MCF 10A (cell line): ENCODE measurements around the gene PROX2. TPM values are rescaled to one million over a fixed set of nuclear protein-coding genes. Genes with fewer than 3 reads are reported as not detected.

Source experiments
- BruUV-seq: library from RNA; stranded (reverse); fragments of 400-500 nt; replicated peaks from 2 replicates; lab custom pipeline; 2021; lab: Mats Ljungman, UMichigan
- CTCF ChIA-PET: fragments of 300-600 bp; sonication (Branson Sonifier 250); formaldehyde crosslinking; extraction: SDS; loops from one replicate; lab custom pipeline; 2021; ENCODE audit warnings: antibody characterized with exemption, inconsistent platforms; lab: Yijun Ruan, JAX
- POLR2A ChIA-PET: fragments of 300-600, 350-650 bp; sonication (Branson Sonifier 250); formaldehyde crosslinking; extraction: SDS; loops from one replicate; lab custom pipeline; 2020; ENCODE audit warnings: antibody characterized with exemption, inconsistent platforms; lab: Yijun Ruan, JAX
- DNase-seq: peaks from one replicate; pipeline ENCODE4 v3.0.0-alpha.2; 2018; ENCODE audit not compliant: unreplicated experiment
- H3K27ac Mint-ChIP-seq: one replicate; pipeline ENCODE4 v1.8.0; 2022; ENCODE audit warnings: mild to moderate bottlenecking, low read depth, mixed read lengths; ENCODE audit not compliant: unreplicated experiment
- H3K27me3 Mint-ChIP-seq: one replicate; pipeline ENCODE4 v1.8.0; 2022; ENCODE audit warnings: mixed read lengths; ENCODE audit not compliant: insufficient read depth, unreplicated experiment
- H3K36me3 Mint-ChIP-seq: one replicate; pipeline ENCODE4 v1.8.0; 2022; ENCODE audit warnings: mild to moderate bottlenecking, moderate library complexity, mixed read lengths; ENCODE audit not compliant: insufficient read depth, unreplicated experiment
- H3K4me1 Mint-ChIP-seq: one replicate; pipeline ENCODE4 v1.8.0; 2022; ENCODE audit warnings: mixed read lengths; ENCODE audit not compliant: insufficient read depth, unreplicated experiment
- H3K4me3 Mint-ChIP-seq: one replicate; pipeline ENCODE4 v1.8.0; 2022; ENCODE audit warnings: mild to moderate bottlenecking, moderate library complexity, mixed read lengths; ENCODE audit not compliant: unreplicated experiment
- H3K9me3 Mint-ChIP-seq: one replicate; pipeline ENCODE4 v1.8.0; 2022; ENCODE audit warnings: mixed read lengths; ENCODE audit not compliant: unreplicated experiment
- intact Hi-C: fragments of 100-400 bp; cut with micrococcal nuclease; formaldehyde crosslinking; loops from 2 replicates; pipeline ENCODE4 v1.14.1; 2022
- total RNA-seq: library from RNA; stranded (reverse); gene quantifications from 2 replicates; pipeline ENCODE4 v1.2.3, GENCODE V29; 2022
- TF ChIP-seq, protein P1 (sequence below): fragments of 200-600 bp; IDR thresholded peaks from one replicate; pipeline ENCODE4 v1.8.0; 2022; ENCODE audit warnings: antibody characterized with exemption, mild to moderate bottlenecking; ENCODE audit not compliant: unreplicated experiment

Gene PROX2
- total RNA-seq, 1 experiment from 2014 or later: not detected

- intact Hi-C loops: no loop called here
- TF ChIP-seq, protein P1, sequence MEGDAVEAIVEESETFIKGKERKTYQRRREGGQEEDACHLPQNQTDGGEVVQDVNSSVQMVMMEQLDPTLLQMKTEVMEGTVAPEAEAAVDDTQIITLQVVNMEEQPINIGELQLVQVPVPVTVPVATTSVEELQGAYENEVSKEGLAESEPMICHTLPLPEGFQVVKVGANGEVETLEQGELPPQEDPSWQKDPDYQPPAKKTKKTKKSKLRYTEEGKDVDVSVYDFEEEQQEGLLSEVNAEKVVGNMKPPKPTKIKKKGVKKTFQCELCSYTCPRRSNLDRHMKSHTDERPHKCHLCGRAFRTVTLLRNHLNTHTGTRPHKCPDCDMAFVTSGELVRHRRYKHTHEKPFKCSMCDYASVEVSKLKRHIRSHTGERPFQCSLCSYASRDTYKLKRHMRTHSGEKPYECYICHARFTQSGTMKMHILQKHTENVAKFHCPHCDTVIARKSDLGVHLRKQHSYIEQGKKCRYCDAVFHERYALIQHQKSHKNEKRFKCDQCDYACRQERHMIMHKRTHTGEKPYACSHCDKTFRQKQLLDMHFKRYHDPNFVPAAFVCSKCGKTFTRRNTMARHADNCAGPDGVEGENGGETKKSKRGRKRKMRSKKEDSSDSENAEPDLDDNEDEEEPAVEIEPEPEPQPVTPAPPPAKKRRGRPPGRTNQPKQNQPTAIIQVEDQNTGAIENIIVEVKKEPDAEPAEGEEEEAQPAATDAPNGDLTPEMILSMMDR: no peak
- CTCF ChIA-PET: interaction anchor here (1.4 to 11.7 kb wide), 5 partner anchors 10 to 196 kb away, joined by 3 to 127 read pairs (median 13); no protein-coding TSS in a partner anchor
- Mint-ChIP-seq H3K27ac (no peak overlapping the region), H3K4me3 (no peak overlapping the region), H3K9me3 (no peaks in the 10 kb centered on the region), H3K36me3 (peaks cover 98% of the 10 kb centered on the region), H3K4me1 (peaks cover 14% of the 10 kb centered on the region), H3K27me3 (no peaks in the 10 kb centered on the region)
- DNase-seq: no peak
- no TSS peak for BruUV-seq
- POLR2A ChIA-PET: interaction anchor here (0.5 to 3.7 kb wide), 3 partner anchors 10 to 164 kb away, joined by 3 to 22 read pairs (median 3); partner anchors contain the start of gene DLST
These were observed 16.8 kb upstream of the PROX2 start for GRCh38 chr14:74892745-74893144.

GRCh38 chr14:74891870-74892269 lies 15.9 kb upstream of the PROX2 start:
- peaks cover 90% of the 10 kb centered on the region for H3K36me3 Mint-ChIP-seq
- H3K27ac Mint-ChIP-seq: no peak overlapping the region
- intact Hi-C loops: no loop called here
- POLR2A ChIA-PET: interaction anchor here (0.6 to 3.7 kb wide), 3 partner anchors 9 to 36 kb away, joined by 3 to 22 read pairs (median 3); partner anchors contain the start of gene DLST
- TF ChIP-seq, protein P1: no peak
- H3K4me1 Mint-ChIP-seq: peaks cover 15% of the 10 kb centered on the region
- H3K4me3 Mint-ChIP-seq: no peak overlapping the region
- no peaks in the 10 kb centered on the region for H3K27me3 Mint-ChIP-seq
- CTCF ChIA-PET: interaction anchor here (2.7 to 11.7 kb wide), 3 partner anchors 13 to 197 kb away, joined by 13 to 127 read pairs (median 26); no protein-coding TSS in a partner anchor
- no peaks in the 10 kb centered on the region for H3K9me3 Mint-ChIP-seq
- DNase-seq: no peak
- BruUV-seq: no TSS peak

DNA sequence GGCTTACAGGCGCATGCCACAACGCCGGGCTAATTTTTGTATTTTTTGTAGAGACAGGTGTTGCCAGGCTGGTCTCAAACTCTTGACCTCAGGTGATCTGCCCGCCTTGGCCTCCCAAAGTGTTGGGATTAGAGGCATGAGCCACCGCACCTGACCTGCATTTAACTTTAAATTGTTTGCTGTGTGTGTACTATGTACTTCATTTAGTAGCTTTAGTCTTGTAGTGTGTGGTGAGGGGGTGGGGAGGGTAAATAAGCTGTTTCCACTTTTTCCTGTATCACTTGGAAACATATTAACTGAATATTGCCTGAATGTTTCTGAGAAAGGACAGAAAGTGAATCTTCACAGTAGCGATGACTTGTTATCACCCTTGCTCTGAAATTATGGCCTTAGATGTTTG lies 14.3 kb upstream of the PROX2 start:
- ChIA-PET POLR2A (interaction anchor here (1.0 to 3.7 kb wide), 2 partner anchors 8 to 33 kb away, joined by 3 to 22 read pairs; partner anchors contain the start of genes DLST and RPS6KL1), CTCF (interaction anchor here (0.5 to 11.7 kb wide), 7 partner anchors 10 to 670 kb away, joined by 3 to 127 read pairs (median 4); no protein-coding TSS in a partner anchor)
- Mint-ChIP-seq H3K27me3 (no peaks in the 10 kb centered on the region), H3K9me3 (no peaks in the 10 kb centered on the region), H3K4me1 (peaks cover 27% of the 10 kb centered on the region), H3K4me3 (no peak overlapping the region), H3K36me3 (peaks cover 82% of the 10 kb centered on the region), H3K27ac (no peak overlapping the region)
- BruUV-seq: no TSS peak
- TF ChIP-seq, protein P1: no peak
- no peak for DNase-seq
- intact Hi-C loops: no loop called here
